Measurements from ENCODE around the gene DTYMK.

DNA sequence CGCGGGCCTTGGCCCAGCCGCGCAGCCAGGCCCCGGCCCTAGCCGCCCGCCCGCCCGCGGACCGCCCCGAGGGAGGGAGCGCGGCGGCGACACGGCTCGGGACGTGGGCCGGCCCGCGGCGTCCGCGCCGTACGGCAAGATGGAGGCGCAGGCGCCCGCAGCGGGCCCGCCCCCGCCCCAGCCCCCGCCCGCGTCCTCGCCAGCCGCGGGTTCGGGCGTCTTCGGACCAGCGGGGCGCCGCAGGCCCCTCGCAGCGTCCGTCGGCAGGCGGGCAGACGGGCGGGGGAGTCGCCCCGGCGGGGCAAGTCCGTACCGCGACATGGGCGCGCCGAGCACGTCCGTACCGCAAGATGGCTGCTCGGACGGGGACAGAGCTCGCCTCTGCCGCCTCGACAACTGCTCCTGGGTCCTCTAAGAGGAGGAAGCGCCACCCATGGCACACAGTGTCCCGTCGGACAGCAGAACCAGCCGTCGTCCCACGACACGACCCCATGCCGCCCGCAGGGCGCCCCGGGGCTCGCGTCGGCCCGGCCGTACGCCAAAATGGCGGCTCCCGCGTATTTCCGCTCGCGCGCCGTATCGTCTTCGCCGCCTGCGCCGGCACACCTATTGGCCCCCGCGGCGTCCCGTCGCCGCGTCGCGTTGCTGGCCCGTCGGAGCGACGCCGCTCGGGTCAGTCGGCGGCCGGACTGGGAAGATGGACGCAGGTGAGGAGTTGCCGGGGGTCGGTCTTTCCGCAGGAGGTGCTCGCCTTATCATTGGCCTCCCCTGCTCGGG is 49.4 kb downstream of the DTYMK start, which contains the start of the genes ATG4B and THAP4:
- peak; percentile 45; the same call in 1 of the 2 replicates for TF ChIP-seq EGR1 (IDR thresholded peaks at IDR 0.05; ENCODE audit: borderline replicate concordance, low read depth, low read length)
- TF ChIP-seq EZH2 (IDR thresholded peaks at IDR 0.05; ENCODE audit: low read depth, low read length, severe bottlenecking): no peak
